Measurements from ENCODE around the gene PARP1.

- TF ChIP-seq SUZ12 (IDR thresholded peaks at IDR 0.05; ENCODE audit: extremely low read depth, insufficient read depth, insufficient read length) (no peak), YY1 (IDR thresholded peaks at IDR 0.05; ENCODE audit: insufficient read depth, insufficient read length) (no peak), ZNF274 (IDR thresholded peaks at IDR 0.05; ENCODE audit: low read depth, low read length) (no peak)
Observed at GRCh38 chr1:226364901-226365565, 42.9 kb downstream of the PARP1 start.

All from NT2/D1 (cell line).